Mammary epithelial cell (primary cell): ENCODE measurements around the gene TMEM132C.

ENCODE experiments used
- EZH2 ChIP-seq: IDR thresholded peaks from 2 replicates; pipeline ENCODE4 v1.6.1; 2012; ENCODE audit warnings: low read length, inconsistent platforms, borderline replicate concordance
- TF ChIP-seq, protein P1 (sequence below), 2 donors: IDR thresholded peaks in 1 of 2; conservative IDR thresholded peaks in 1 of 2; 2 replicates each; pipeline ENCODE4 v1.5.1; 2011 to 2012; ENCODE audit warnings: inconsistent platforms in 2 of 2, low read length in 2 of 2, mild to moderate bottlenecking in 2 of 2, control low read depth in 1 of 2, low read depth in 1 of 2; ENCODE audit not compliant: insufficient read depth in 1 of 2; ENCODE audit errors: extremely low read depth in 1 of 2

GRCh38 chr12:128715485-128715884 is 448.5 kb downstream of the TMEM132C start:
- TF ChIP-seq, protein P1, sequence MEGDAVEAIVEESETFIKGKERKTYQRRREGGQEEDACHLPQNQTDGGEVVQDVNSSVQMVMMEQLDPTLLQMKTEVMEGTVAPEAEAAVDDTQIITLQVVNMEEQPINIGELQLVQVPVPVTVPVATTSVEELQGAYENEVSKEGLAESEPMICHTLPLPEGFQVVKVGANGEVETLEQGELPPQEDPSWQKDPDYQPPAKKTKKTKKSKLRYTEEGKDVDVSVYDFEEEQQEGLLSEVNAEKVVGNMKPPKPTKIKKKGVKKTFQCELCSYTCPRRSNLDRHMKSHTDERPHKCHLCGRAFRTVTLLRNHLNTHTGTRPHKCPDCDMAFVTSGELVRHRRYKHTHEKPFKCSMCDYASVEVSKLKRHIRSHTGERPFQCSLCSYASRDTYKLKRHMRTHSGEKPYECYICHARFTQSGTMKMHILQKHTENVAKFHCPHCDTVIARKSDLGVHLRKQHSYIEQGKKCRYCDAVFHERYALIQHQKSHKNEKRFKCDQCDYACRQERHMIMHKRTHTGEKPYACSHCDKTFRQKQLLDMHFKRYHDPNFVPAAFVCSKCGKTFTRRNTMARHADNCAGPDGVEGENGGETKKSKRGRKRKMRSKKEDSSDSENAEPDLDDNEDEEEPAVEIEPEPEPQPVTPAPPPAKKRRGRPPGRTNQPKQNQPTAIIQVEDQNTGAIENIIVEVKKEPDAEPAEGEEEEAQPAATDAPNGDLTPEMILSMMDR (conservative IDR thresholded peaks at IDR 0.05 in 1 of 2, IDR thresholded peaks at IDR 0.05 in 1 of 2; ENCODE audit: extremely low read depth in 1 of 2, insufficient read depth in 1 of 2, low read depth in 1 of 2, low read length in 2 of 2) = no peak
- TF ChIP-seq EZH2 = no peak
